Endothelial cell of umbilical vein (primary cell): Measurements from ENCODE around the gene BCAS3. TPM values are rescaled to one million over a fixed set of nuclear protein-coding genes. Genes with fewer than 3 reads are reported as not detected.

Source experiments
- BruUV-seq: library from RNA; stranded (reverse); fragments of 400-500 nt; replicated peaks from 2 replicates; lab custom pipeline; 2021; lab: Mats Ljungman, UMichigan
- CTCF ChIA-PET: fragments of 300-600, 350-600 bp; sonication (Branson Sonifier 250); formaldehyde crosslinking; loops from one replicate; lab custom pipeline; 2021; ENCODE audit warnings: antibody characterized with exemption, inconsistent platforms; lab: Charles Lee
- POLR2A ChIA-PET: fragments of 300-600, 350-600 bp; sonication (Branson Sonifier 250); formaldehyde crosslinking; loops from one replicate; lab custom pipeline; 2021; ENCODE audit warnings: antibody characterized with exemption, inconsistent platforms; lab: Charles Lee
- DNase-seq: peaks from one replicate; pipeline ENCODE4 v3.0.0-alpha.2; 2011; ENCODE audit warnings: low read depth, low spot score
- FAIRE-seq: peaks from 2 replicates; lab custom pipeline; 2011; peaks lifted over from hg19 to GRCh38; lab: Jason Lieb, UNC
- H2AFZ ChIP-seq: 2 replicates; pipeline ENCODE4 v1.6.0; 2012; ENCODE audit warnings: low read depth, low read length, control low read depth, inconsistent platforms
- H3K27ac ChIP-seq: 2 replicates; pipeline ENCODE4 v1.5.1; 2011; ENCODE audit warnings: low read depth, mild to moderate bottlenecking, control low read depth, low read length, moderate library complexity; ENCODE audit not compliant: insufficient read depth
- H3K27me3 ChIP-seq, 2 experiments: 2 replicates each; pipeline versions ENCODE4 v1.6.0 to v1.6.1; 2011; ENCODE audit warnings: low read length in 2 of 2, mixed read lengths in 1 of 2; ENCODE audit not compliant: control insufficient read depth in 2 of 2, insufficient read depth in 2 of 2
- H3K36me3 ChIP-seq, 2 experiments: 2 replicates in 1 of 2; 3 replicates in 1 of 2; pipeline ENCODE4 v1.5.1; 2011; ENCODE audit warnings: low read length in 2 of 2, mild to moderate bottlenecking in 1 of 2, moderate library complexity in 1 of 2; ENCODE audit not compliant: control insufficient read depth in 2 of 2, insufficient read depth in 2 of 2; ENCODE audit errors: extremely low read depth in 1 of 2
- H3K4me1 ChIP-seq: 3 replicates; pipeline ENCODE4 v1.5.1; 2011; ENCODE audit warnings: mild to moderate bottlenecking, low read length; ENCODE audit not compliant: control insufficient read depth, insufficient read depth; ENCODE audit errors: extremely low read depth
- H3K4me2 ChIP-seq: 2 replicates; pipeline ENCODE4 v1.6.1; 2011; ENCODE audit warnings: low read length, control low read depth, mixed read lengths; ENCODE audit not compliant: insufficient read depth
- H3K4me3 ChIP-seq, 3 experiments: fragments of 200-600 bp in 1 of 3; sonication (generic), shearing (Covaris generic) in 1 of 3; replicated peaks in 1 of 3; 2 replicates each; pipeline ENCODE4 v1.5.1; 2011 to 2016; ENCODE audit warnings: control low read depth in 3 of 3, low read length in 3 of 3, mild to moderate bottlenecking in 2 of 3, inconsistent platforms in 1 of 3, low read depth in 1 of 3, moderate library complexity in 1 of 3; ENCODE audit not compliant: insufficient read depth in 1 of 3
- H3K79me2 ChIP-seq: 2 replicates; pipeline ENCODE4 v1.6.0; 2012; ENCODE audit warnings: low read length, inconsistent platforms; ENCODE audit not compliant: control insufficient read depth, insufficient read depth
- H3K9ac ChIP-seq: replicated peaks from 2 replicates; pipeline ENCODE3; 2011; ENCODE audit warnings: low read length, control low read depth; ENCODE audit not compliant: insufficient read depth; ENCODE audit errors: extremely low read depth
- H3K9me1 ChIP-seq: replicated peaks from 3 replicates; pipeline ENCODE4 v1.6.0; 2011; ENCODE audit warnings: mild to moderate bottlenecking, low read length; ENCODE audit not compliant: control insufficient read depth, insufficient read depth; ENCODE audit errors: extremely low read depth
- H3K9me3 ChIP-seq: replicated peaks from 2 replicates; pipeline ENCODE4 v1.5.1; 2012; ENCODE audit warnings: low read length, inconsistent platforms; ENCODE audit not compliant: control insufficient read depth, insufficient read depth
- H4K20me1 ChIP-seq: replicated peaks from 2 replicates; pipeline ENCODE3; 2011; ENCODE audit warnings: mild to moderate bottlenecking, low read length; ENCODE audit not compliant: control insufficient read depth, insufficient read depth; ENCODE audit errors: extremely low read depth
- EZH2 ChIP-seq: IDR thresholded peaks from 2 replicates; pipeline ENCODE4 v1.6.1; 2012; ENCODE audit warnings: borderline replicate concordance, low read depth, mild to moderate bottlenecking, moderate library complexity, low read length, inconsistent platforms; ENCODE audit not compliant: severe bottlenecking
- GATA2 ChIP-seq: IDR thresholded peaks from 2 replicates; pipeline ENCODE4 v1.7.0; 2011; ENCODE audit warnings: low read depth, mild to moderate bottlenecking, moderate library complexity, mixed read lengths, low read length; ENCODE audit not compliant: insufficient read length, insufficient read depth
- JUN ChIP-seq: IDR thresholded peaks from 2 replicates; pipeline ENCODE4 v1.6.1; 2011; ENCODE audit warnings: borderline replicate concordance, low read depth; ENCODE audit not compliant: insufficient read length, insufficient read depth
- MYC ChIP-seq: IDR thresholded peaks from one replicate; pipeline ENCODE4 v1.6.1; 2011; ENCODE audit warnings: mild to moderate bottlenecking, low read depth, low read length
- POLR2A ChIP-seq: IDR thresholded peaks from 2 replicates; pipeline ENCODE4 v1.6.1; 2012; ENCODE audit warnings: low read depth, mild to moderate bottlenecking, control low read depth, low read length
- POLR2AphosphoS5 ChIP-seq: IDR thresholded peaks from 2 replicates; pipeline ENCODE4 v1.6.1; 2012; ENCODE audit warnings: low read depth, mild to moderate bottlenecking, control low read depth, low read length, moderate library complexity; ENCODE audit not compliant: insufficient read depth
- dilution Hi-C: fragments of 300-500 bp; cut with MboI; formaldehyde crosslinking; loops from one replicate; pipeline ENCODE4 v1.15.0; 2019; ENCODE audit warnings: low sequenced_read_pairs; ENCODE audit not compliant: extremely low pct_ligation_motif_present
- intact Hi-C: fragments of 100-400 bp; cut with micrococcal nuclease; formaldehyde crosslinking; loops from one replicate; pipeline ENCODE4 v1.10.0; 2022
- polyA plus RNA-seq, 4 experiments: library from polyadenylated mRNA; depleted of rRNA in 3 of 4; stranded (reverse) in 3 of 4; unstranded in 1 of 4; fragments of >200 nt; gene quantifications; 2 replicates each; pipeline versions ENCODE4 v1.2.1 to v1.2.3, GENCODE V29; 2011 to 2012; ENCODE audit warnings: missing spikeins in 1 of 4
- total RNA-seq: library from RNA; stranded (reverse); gene quantifications from 2 replicates; pipeline ENCODE4 v1.2.3, GENCODE V29; 2021

Gene BCAS3
- total and polyA plus RNA-seq, 2 donors (not counting 3 experiments of a cell fraction or from before 2014, with no cell fraction given): 8.2 to 16.0 TPM

DNA sequence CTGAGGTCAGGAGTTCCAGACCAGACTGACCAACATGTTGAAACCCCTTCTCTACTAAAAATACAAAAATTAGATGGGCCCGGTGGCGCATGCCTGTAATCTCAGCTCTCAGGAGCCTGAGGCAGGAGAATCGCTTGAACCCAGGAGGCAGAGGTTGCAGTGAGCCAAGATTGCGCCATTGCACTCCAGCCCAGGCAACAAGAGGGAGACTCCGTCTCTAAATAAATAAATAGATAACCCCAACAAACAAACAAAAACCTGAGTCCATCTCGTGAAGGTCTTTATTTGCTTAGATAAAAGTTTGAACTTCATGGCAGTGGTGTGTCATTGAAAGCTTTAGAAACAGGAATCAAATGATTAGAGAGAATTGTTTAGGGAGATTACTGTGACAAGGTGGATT is 167.4 kb downstream of the BCAS3 start:
- no peaks in the 10 kb centered on the region for H3K79me2 ChIP-seq
- H3K4me3 ChIP-seq: no peak overlapping the region
- no peaks in the 10 kb centered on the region for H3K36me3 ChIP-seq
- FAIRE-seq (no peak), DNase-seq (no peak)
- H4K20me1 ChIP-seq: no peaks in the 10 kb centered on the region
- no peaks in the 10 kb centered on the region for H3K9me3 ChIP-seq
- H3K27me3 ChIP-seq: no peaks in the 10 kb centered on the region
- dilution Hi-C loops (no loop called here), intact Hi-C loops (loop anchor here (10.0 kb wide), 1 partner anchor 60 kb away; no protein-coding TSS in a partner anchor)
- H3K9me1 ChIP-seq: no peaks in the 10 kb centered on the region
- no peaks in the 10 kb centered on the region for H3K4me1 ChIP-seq
- no TSS peak for BruUV-seq
- no peak overlapping the region for H3K9ac ChIP-seq
- ChIA-PET POLR2A (no interaction called here), CTCF (no interaction called here)
- TF ChIP-seq POLR2AphosphoS5 (no peak), POLR2A (no peak), GATA2 (no peak), MYC (no peak), EZH2 (no peak), JUN (no peak)
- no peak overlapping the region for H2AFZ ChIP-seq
- no peak overlapping the region for H3K4me2 ChIP-seq
- H3K27ac ChIP-seq: no peak overlapping the region

GRCh38 chr17:60846175-60846574 is 168.5 kb downstream of the BCAS3 start:
- H3K9ac ChIP-seq: no peak overlapping the region
- no peaks in the 10 kb centered on the region for H3K4me1 ChIP-seq
- ChIA-PET CTCF (no interaction called here), POLR2A (no interaction called here)
- DNase-seq (no peak), FAIRE-seq (no peak)
- H3K9me1 ChIP-seq: no peaks in the 10 kb centered on the region
- H3K27me3 ChIP-seq: no peaks in the 10 kb centered on the region
- dilution Hi-C loops: no loop called here
- no peaks in the 10 kb centered on the region for H4K20me1 ChIP-seq
- H3K27ac ChIP-seq: no peak overlapping the region
- TF ChIP-seq MYC: no peak
- TF ChIP-seq GATA2: no peak
- TF ChIP-seq POLR2A: no peak
- TF ChIP-seq POLR2AphosphoS5: no peak
- TF ChIP-seq JUN: no peak
- no peak for TF ChIP-seq EZH2
- no peak overlapping the region for H2AFZ ChIP-seq
- no peaks in the 10 kb centered on the region for H3K36me3 ChIP-seq
- no peaks in the 10 kb centered on the region for H3K9me3 ChIP-seq
- H3K4me2 ChIP-seq: no peak overlapping the region
- no TSS peak for BruUV-seq
- intact Hi-C loops: loop anchor here (10.0 kb wide), 1 partner anchor 61 kb away; no protein-coding TSS in a partner anchor
- H3K4me3 ChIP-seq: no peak overlapping the region
- no peaks in the 10 kb centered on the region for H3K79me2 ChIP-seq
